PFSK-1 (cell line): ENCODE measurements around the gene WNK1.

Experiments used
- POLR2AphosphoS5 ChIP-seq: IDR thresholded peaks from 2 replicates; pipeline ENCODE4 v1.6.1; 2012; ENCODE audit warnings: low read depth, mild to moderate bottlenecking, control low read depth, low read length, moderate library complexity
- REST ChIP-seq, 2 experiments: IDR thresholded peaks; 2 replicates each; pipeline versions ENCODE4 v1.6.1 to v1.8.0; 2011 to 2012; ENCODE audit warnings: low read depth in 2 of 2, low read length in 2 of 2, control low read depth in 1 of 2, inconsistent platforms in 1 of 2, mild to moderate bottlenecking in 1 of 2, moderate library complexity in 1 of 2; ENCODE audit not compliant: insufficient read depth in 1 of 2

GRCh38 chr12:843609-844008 lies 91.2 kb downstream of the WNK1 start:
- TF ChIP-seq POLR2AphosphoS5 (no peak), REST (IDR thresholded peaks at IDR 0.05; ENCODE audit: insufficient read depth in 1 of 2, low read depth in 2 of 2, low read length in 2 of 2) (no peak)
